ENCODE measurements around the gene ITGB7.

The ITGB7 gene

GRCh38 chr12:53147653-53148052 lies 59.4 kb downstream of the ITGB7 start:
- H3K9me3 Mint-ChIP-seq, result no peaks in the 10 kb centered on the region
- no peaks in the 10 kb centered on the region for H3K36me3 Mint-ChIP-seq (ENCODE audit: low read depth)
- no peak for ATAC-seq
- no peak overlapping the region for H3K4me3 Mint-ChIP-seq
- H3K27me3 Mint-ChIP-seq, result no peaks in the 10 kb centered on the region
- no peaks in the 10 kb centered on the region for H3K4me1 Mint-ChIP-seq
- no peak for DNase-seq
- no peak overlapping the region for H3K27ac Mint-ChIP-seq

DNA sequence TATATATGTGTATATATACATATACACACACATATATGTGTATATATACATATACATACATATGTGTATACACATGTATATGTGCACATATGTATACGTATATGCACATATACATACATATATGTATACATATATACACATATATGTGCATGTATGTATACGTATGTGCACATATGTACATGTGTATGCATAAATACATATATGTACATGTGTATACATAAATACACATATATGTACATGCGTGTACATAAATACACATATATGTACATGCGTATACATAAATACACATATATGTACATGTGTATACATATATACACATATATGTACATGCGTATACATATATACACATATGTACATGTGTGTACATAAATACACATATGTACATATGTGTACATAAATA lies 59.9 kb downstream of the ITGB7 start:
- H3K27ac Mint-ChIP-seq, result no peak overlapping the region
- no peak overlapping the region for H3K4me3 Mint-ChIP-seq
- ATAC-seq (no peak), DNase-seq (no peak)
- no peaks in the 10 kb centered on the region for H3K9me3 Mint-ChIP-seq
- H3K27me3 Mint-ChIP-seq, result no peaks in the 10 kb centered on the region
- no peaks in the 10 kb centered on the region for H3K36me3 Mint-ChIP-seq (ENCODE audit: low read depth)
- H3K4me1 Mint-ChIP-seq, result no peaks in the 10 kb centered on the region

GRCh38 chr12:53145383-53146260 lies 61.4 kb downstream of the ITGB7 start:
- no peaks in the 10 kb centered on the region for H3K36me3 Mint-ChIP-seq (ENCODE audit: low read depth)
- H3K4me3 Mint-ChIP-seq, result no peak overlapping the region
- DNase-seq, result no peak
- no peaks in the 10 kb centered on the region for H3K4me1 Mint-ChIP-seq
- H3K27me3 Mint-ChIP-seq, result no peaks in the 10 kb centered on the region
- H3K9me3 Mint-ChIP-seq, result no peaks in the 10 kb centered on the region
- H3K27ac Mint-ChIP-seq, result no peak overlapping the region
- no peak for ATAC-seq

DNA sequence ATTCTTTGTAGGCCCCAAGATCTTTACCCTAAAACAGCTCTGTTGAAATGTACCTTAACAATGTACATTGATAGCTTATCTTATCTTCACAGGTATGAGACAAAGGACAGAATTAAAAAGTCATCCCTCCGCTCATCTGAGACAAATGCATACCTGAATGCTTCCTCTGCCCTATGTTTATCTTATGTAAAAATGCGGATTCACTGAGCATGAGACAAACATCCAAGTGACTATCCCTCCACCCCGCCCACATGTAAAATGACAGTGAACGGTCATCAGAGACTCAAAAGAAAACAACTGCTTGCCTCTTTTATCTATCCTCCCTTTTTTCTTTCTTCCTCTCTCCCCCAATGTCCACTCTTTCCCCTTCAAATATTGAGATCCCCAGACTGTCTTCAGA lies 63.7 kb downstream of the ITGB7 start:
- H3K4me1 Mint-ChIP-seq, result no peaks in the 10 kb centered on the region
- ATAC-seq (no peak), DNase-seq (no peak)
- H3K9me3 Mint-ChIP-seq, result no peaks in the 10 kb centered on the region
- no peak overlapping the region for H3K27ac Mint-ChIP-seq
- H3K36me3 Mint-ChIP-seq (ENCODE audit: low read depth), result no peaks in the 10 kb centered on the region
- no peak overlapping the region for H3K4me3 Mint-ChIP-seq
- peaks cover 7% of the 10 kb centered on the region for H3K27me3 Mint-ChIP-seq
